ENCODE data around the gene PCNX3. TPM values are rescaled to one million over a fixed set of nuclear protein-coding genes. Genes with fewer than 3 reads are reported as not detected.
A peak's percentile ranks its signal among the peaks of the same experiment; 100 is the strongest.

Gene PCNX3
- total and polyA plus RNA-seq, 2 of the 13 experiments (the other 11 are each of a cell fraction or from before 2014, with no cell fraction given) = 16.2 to 23.0 TPM

DNA sequence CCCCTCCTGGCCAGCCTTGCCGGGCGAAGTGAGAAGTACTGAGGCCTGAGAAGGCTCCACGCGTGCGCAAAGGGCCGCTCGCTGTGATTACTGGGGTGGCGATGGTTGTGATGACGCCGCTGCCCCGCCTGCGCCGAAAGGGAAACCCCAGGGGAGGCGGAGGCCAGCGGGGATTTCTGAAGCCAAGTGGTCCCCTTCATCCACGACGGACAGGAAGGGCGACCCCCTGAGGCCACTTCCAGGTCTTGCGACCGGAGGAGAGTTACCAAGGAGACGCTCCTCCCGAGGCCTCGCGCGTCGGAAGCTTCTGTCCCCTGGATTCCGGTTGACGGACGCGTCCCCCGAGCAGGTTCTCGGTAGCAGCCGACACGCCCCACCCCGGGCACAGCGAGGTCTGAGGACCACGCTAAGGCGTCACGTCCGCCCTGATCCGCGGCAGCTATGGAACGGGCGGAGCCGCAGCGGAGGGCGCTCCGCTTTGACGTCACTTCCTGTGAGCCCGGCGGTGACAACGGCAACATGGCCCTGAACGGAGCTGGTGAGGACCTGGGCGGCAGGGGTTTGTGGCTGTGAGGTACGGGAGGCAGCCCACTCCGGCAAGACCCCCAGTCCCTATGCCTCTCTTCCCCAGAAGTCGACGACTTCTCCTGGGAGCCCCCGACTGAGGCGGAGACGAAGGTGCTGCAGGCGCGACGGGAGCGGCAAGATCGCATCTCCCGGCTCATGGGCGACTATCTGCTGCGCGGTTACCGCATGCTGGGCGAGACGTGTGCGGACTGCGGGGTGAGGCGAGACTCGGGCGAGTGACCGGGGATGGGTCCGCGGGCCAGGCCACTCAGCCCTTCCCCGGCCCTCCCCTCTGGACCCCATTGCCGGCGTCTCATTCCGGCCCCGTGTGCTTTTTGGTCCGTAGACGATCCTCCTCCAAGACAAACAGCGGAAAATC is 45.3 kb upstream of the PCNX3 start, which contains the start of gene ZNRD2 (continued):
- TF ChIP-seq SCMH1 (CRISPR knock-in tag; IDR thresholded peaks at IDR 0.05; ENCODE audit: borderline replicate concordance) (no peak), ZBTB20 (CRISPR knock-in tag; IDR thresholded peaks at IDR 0.05; ENCODE audit: borderline replicate concordance, low read depth) (peak; percentile 76; the same call in 1 of the 2 replicates), ZNF382 (CRISPR knock-in tag; IDR thresholded peaks at IDR 0.05; ENCODE audit: borderline replicate concordance) (no peak), ZNF33A (CRISPR knock-in tag; IDR thresholded peaks at IDR 0.05; ENCODE audit: borderline replicate concordance) (no peak), SRF (IDR thresholded peaks at IDR 0.05; ENCODE audit: low read depth, low read length) (peak; percentile 74), ZNF430 (CRISPR knock-in tag; IDR thresholded peaks at IDR 0.05) (no peak), SAP130 (CRISPR knock-in tag; IDR thresholded peaks at IDR 0.05; ENCODE audit: low read depth) (peak; percentile 98), ZNF12 (CRISPR knock-in tag; IDR thresholded peaks at IDR 0.05) (no peak), SMAD9 (CRISPR knock-in tag; IDR thresholded peaks at IDR 0.05) (no peak; the same call in 1 of the 2 replicates), MBD4 (IDR thresholded peaks at IDR 0.05; ENCODE audit: borderline replicate concordance, low read length) (no peak), ZBTB7A (CRISPR knock-in tag; IDR thresholded peaks at IDR 0.05) (no peak), KAT2B (IDR thresholded peaks at IDR 0.05; ENCODE audit: borderline replicate concordance, low read depth, low read length) (no peak), FOXO1 (CRISPR knock-in tag; IDR thresholded peaks at IDR 0.05) (peak; percentile 82), NFKBIZ (CRISPR knock-in tag; IDR thresholded peaks at IDR 0.05) (0 out of 2 replicates have a peak, but pooled peaks have one; percentile 56), CHD4 (IDR thresholded peaks at IDR 0.05; ENCODE audit: borderline replicate concordance, low read length) (no peak)
- TF ChIP-seq, protein P1, sequence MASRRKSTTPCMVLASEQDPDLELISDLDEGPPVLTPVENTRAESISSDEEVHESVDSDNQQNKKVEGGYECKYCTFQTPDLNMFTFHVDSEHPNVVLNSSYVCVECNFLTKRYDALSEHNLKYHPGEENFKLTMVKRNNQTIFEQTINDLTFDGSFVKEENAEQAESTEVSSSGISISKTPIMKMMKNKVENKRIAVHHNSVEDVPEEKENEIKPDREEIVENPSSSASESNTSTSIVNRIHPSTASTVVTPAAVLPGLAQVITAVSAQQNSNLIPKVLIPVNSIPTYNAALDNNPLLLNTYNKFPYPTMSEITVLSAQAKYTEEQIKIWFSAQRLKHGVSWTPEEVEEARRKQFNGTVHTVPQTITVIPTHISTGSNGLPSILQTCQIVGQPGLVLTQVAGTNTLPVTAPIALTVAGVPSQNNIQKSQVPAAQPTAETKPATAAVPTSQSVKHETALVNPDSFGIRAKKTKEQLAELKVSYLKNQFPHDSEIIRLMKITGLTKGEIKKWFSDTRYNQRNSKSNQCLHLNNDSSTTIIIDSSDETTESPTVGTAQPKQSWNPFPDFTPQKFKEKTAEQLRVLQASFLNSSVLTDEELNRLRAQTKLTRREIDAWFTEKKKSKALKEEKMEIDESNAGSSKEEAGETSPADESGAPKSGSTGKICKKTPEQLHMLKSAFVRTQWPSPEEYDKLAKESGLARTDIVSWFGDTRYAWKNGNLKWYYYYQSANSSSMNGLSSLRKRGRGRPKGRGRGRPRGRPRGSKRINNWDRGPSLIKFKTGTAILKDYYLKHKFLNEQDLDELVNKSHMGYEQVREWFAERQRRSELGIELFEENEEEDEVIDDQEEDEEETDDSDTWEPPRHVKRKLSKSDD (CRISPR knock-in tag; IDR thresholded peaks at IDR 0.05; ENCODE audit: low read depth) = no peak; the same call in 1 of the 2 replicates
- TF ChIP-seq, protein P2, sequence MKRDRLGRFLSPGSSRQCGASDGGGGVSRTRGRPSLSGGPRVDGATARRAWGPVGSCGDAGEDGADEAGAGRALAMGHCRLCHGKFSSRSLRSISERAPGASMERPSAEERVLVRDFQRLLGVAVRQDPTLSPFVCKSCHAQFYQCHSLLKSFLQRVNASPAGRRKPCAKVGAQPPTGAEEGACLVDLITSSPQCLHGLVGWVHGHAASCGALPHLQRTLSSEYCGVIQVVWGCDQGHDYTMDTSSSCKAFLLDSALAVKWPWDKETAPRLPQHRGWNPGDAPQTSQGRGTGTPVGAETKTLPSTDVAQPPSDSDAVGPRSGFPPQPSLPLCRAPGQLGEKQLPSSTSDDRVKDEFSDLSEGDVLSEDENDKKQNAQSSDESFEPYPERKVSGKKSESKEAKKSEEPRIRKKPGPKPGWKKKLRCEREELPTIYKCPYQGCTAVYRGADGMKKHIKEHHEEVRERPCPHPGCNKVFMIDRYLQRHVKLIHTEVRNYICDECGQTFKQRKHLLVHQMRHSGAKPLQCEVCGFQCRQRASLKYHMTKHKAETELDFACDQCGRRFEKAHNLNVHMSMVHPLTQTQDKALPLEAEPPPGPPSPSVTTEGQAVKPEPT (CRISPR knock-in tag; IDR thresholded peaks at IDR 0.05; ENCODE audit: low read depth) = no peak
- TF ChIP-seq, protein P3, sequence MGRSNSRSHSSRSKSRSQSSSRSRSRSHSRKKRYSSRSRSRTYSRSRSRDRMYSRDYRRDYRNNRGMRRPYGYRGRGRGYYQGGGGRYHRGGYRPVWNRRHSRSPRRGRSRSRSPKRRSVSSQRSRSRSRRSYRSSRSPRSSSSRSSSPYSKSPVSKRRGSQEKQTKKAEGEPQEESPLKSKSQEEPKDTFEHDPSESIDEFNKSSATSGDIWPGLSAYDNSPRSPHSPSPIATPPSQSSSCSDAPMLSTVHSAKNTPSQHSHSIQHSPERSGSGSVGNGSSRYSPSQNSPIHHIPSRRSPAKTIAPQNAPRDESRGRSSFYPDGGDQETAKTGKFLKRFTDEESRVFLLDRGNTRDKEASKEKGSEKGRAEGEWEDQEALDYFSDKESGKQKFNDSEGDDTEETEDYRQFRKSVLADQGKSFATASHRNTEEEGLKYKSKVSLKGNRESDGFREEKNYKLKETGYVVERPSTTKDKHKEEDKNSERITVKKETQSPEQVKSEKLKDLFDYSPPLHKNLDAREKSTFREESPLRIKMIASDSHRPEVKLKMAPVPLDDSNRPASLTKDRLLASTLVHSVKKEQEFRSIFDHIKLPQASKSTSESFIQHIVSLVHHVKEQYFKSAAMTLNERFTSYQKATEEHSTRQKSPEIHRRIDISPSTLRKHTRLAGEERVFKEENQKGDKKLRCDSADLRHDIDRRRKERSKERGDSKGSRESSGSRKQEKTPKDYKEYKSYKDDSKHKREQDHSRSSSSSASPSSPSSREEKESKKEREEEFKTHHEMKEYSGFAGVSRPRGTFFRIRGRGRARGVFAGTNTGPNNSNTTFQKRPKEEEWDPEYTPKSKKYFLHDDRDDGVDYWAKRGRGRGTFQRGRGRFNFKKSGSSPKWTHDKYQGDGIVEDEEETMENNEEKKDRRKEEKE (IDR thresholded peaks at IDR 0.05) = no peak
- TF ChIP-seq, protein P4, sequence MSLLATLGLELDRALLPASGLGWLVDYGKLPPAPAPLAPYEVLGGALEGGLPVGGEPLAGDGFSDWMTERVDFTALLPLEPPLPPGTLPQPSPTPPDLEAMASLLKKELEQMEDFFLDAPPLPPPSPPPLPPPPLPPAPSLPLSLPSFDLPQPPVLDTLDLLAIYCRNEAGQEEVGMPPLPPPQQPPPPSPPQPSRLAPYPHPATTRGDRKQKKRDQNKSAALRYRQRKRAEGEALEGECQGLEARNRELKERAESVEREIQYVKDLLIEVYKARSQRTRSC (CRISPR knock-in tag; IDR thresholded peaks at IDR 0.05; ENCODE audit: low read depth) = peak; percentile 61; the same call in 1 of the 2 replicates
